ENCODE measurements around the gene WDR59.

DNA sequence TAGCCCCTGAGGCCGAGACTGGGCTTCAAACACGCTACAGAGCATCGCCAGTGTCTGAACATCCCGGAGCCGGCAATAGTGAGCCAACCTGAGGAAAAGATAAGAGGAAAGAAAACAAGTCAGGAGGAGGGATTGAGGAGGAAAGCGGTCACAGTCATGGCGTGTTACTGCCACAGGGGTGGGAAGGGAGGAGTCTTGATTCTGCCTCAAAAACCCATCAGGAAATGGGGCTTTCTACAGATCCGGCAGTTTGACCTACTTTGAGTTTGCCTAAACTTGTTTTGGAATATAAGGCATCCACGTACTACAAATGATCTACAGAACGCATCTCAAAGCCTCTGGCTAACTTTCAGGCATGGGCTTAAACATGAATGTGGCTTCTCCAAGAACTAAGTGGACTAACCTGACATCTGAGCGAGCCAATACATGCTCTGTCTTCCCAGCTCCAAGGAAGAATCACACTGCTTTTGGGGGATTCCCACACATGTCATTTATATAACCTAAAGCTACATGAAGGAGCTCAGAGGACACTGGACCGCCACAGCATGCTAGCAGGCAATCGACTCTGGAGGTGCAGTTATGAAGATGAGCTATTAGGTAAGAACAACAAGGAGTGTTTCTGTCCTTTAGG lies 96.6 kb downstream of the WDR59 start:
- TF ChIP-seq GATA3 (IDR thresholded peaks at IDR 0.05; ENCODE audit: low read depth, low read length), result no peak
- no peak for TF ChIP-seq GATA2 (IDR thresholded peaks at IDR 0.05; ENCODE audit: low read depth, low read length)
